Naive thymus-derived CD8-positive, alpha-beta T cell (primary cell): ENCODE data around the gene CABP7. TPM values are rescaled to one million over a fixed set of nuclear protein-coding genes. Genes with fewer than 3 reads are reported as not detected.

Experiments used
- ATAC-seq, 2 donors: fragments of 150-1000 bp; cut with Tn5 transposase in 1 of 2; sonication (Bioruptor Pico), chemical (Tn5 transposase) in 1 of 2; 1 replicate in 1 of 2; 2 replicates in 1 of 2; pipeline ENCODE4 v1.10.0; 2021; ENCODE audit warnings: mild to moderate bottlenecking in 2 of 2, moderate library complexity in 2 of 2
- POLR2A ChIA-PET: fragments of 350-600 bp; sonication (Branson Sonifier 250); formaldehyde crosslinking; loops from one replicate; lab custom pipeline; 2021; ENCODE audit warnings: antibody characterized with exemption; lab: Charles Lee
- DNase-seq, 10 donors: peaks; one replicate each; pipeline versions ENCODE4 v3.0.0 to v3.0.0-alpha.2; 2020 to 2022
- H3K27ac Mint-ChIP-seq, 10 donors: one replicate each; pipeline ENCODE4 v1.8.0; 2020 to 2022; ENCODE audit warnings: mild to moderate bottlenecking in 10 of 10, mixed read lengths in 10 of 10, moderate library complexity in 4 of 10, inconsistent platforms in 1 of 10
- H3K27me3 Mint-ChIP-seq, 5 donors: one replicate each; pipeline ENCODE4 v1.8.0; 2021 to 2022; ENCODE audit warnings: mixed read lengths in 5 of 5
- H3K36me3 Mint-ChIP-seq, 3 donors: one replicate each; pipeline ENCODE4 v1.8.0; 2020 to 2022; ENCODE audit warnings: mixed read lengths in 3 of 3, mild to moderate bottlenecking in 2 of 3, inconsistent platforms in 1 of 3
- H3K4me1 Mint-ChIP-seq, 4 donors: one replicate each; pipeline ENCODE4 v1.8.0; 2021 to 2022; ENCODE audit warnings: mixed read lengths in 4 of 4
- H3K4me3 Mint-ChIP-seq, 10 donors: one replicate each; pipeline ENCODE4 v1.8.0; 2020 to 2022; ENCODE audit warnings: mild to moderate bottlenecking in 10 of 10, mixed read lengths in 10 of 10, moderate library complexity in 6 of 10, inconsistent platforms in 1 of 10
- H3K9me3 Mint-ChIP-seq, 9 donors: one replicate each; pipeline ENCODE4 v1.8.0; 2020 to 2022; ENCODE audit warnings: mixed read lengths in 9 of 9, mild to moderate bottlenecking in 3 of 9, inconsistent platforms in 1 of 9, moderate library complexity in 1 of 9
- polyA plus RNA-seq, 3 donors: library from polyadenylated mRNA; unstranded; fragments of 300-500 nt; fragmentation: Illumina TruSeq; gene quantifications; one replicate each; pipeline ENCODE4 v1.2.3, GENCODE V29; 2021
- total RNA-seq, 8 experiments: library from RNA in 2 of 8; stranded (reverse) in 2 of 8; gene quantifications; one replicate each; pipeline ENCODE4 v1.2.3 and lab custom pipeline; 2021 to 2026

Gene CABP7
- total and polyA plus RNA-seq, 5 experiments from 2014 or later: 0.06 to 0.11 (median 0.08) TPM; not detected in 1

DNA sequence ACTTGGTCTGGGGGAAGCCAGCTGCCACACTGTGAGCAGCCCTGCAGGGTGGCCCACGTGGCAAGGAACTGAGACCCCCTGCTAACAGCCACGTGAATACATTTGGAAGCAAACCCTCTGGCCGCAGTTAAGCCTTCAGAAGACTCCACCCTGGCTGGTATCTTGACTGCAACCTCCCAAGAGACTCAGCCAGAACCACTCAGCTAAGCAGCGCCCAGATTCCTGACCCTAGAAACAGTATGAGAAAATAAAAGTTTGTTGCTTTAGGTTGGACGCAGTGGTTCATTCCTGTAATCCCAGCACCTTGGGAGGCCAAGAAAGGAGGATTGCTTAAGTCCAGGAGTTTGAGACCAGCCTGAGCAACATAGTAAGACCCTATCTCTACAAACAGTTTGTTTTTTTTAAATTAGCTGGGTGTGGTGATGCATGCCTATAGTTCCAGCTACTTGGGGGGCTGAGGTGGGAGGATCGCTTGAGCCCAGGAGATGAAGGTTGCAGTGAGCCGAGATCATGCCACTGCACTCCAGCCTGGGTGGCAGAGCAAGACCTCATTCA lies 38.3 kb downstream of the CABP7 start:
- Mint-ChIP-seq H3K36me3 (peaks cover 0 to 8% (median 0%) of the 10 kb centered on the region in 3 donors), H3K27ac (peak overlapping the region in 1 of 10 donors; percentile 24), H3K4me3 (no peak overlapping the region), H3K9me3 (no peaks in the 10 kb centered on the region), H3K4me1 (peaks cover 0 to 13% (median 6%) of the 10 kb centered on the region in 4 donors), H3K27me3 (no peaks in the 10 kb centered on the region)
- no peak for ATAC-seq
- DNase-seq: no peak
- POLR2A ChIA-PET: interaction anchor here (1.2 kb wide), 1 partner anchor 15 kb away, joined by 3 read pairs; no protein-coding TSS in a partner anchor

DNA sequence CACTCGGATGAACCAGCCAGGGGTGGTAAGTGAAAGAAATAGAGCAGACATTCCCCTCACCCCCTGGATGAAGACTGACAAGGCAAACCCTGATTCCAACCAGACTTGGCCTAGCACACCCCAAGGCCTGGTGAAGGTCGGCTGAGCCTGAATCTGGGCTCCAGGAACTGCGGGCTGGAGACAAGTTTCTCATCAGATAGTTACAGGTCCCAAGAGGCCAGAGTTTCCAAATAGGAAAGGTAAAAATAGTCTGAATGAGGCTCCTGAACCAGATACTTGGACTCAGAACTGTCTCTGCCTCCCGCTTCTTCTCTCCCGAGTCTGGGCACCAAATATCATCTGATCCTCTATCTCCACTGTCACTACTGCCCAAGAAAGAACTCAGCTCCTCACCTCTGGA lies 39.2 kb downstream of the CABP7 start:
- no peak overlapping the region for H3K4me3 Mint-ChIP-seq
- ATAC-seq (no peak), DNase-seq (no peak)
- peaks cover 0 to 13% (median 6%) of the 10 kb centered on the region in 4 donors for H3K4me1 Mint-ChIP-seq
- peak overlapping the region in 2 of 10 donors; percentile 0 to 44 for H3K27ac Mint-ChIP-seq
- no peaks in the 10 kb centered on the region for H3K9me3 Mint-ChIP-seq
- peaks cover 0 to 8% (median 0%) of the 10 kb centered on the region in 3 donors for H3K36me3 Mint-ChIP-seq
- no peaks in the 10 kb centered on the region for H3K27me3 Mint-ChIP-seq
- POLR2A ChIA-PET: no interaction called here

DNA sequence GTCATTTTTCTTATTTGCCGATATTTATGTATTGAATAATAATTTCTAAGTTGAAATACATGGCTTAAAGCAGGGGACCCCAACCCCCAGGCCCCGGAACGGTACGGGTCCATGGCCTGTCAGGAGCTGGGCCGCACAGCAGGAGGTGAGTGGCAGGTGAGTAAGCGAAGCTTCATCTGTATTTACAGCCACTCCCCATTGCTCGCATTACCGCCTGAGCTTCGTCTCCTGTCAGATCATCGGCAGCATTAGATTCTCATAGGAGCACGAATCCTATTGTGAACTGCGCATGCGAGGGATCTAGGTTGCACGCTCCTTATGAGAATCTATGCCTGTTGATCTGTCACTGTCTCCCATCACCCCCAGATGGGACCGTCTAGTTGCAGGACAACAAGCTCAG lies 42.5 kb downstream of the CABP7 start:
- no peak overlapping the region for H3K27ac Mint-ChIP-seq
- peaks cover 15 to 30% (median 27%) of the 10 kb centered on the region in 4 donors for H3K4me1 Mint-ChIP-seq
- DNase-seq (no peak), ATAC-seq (no peak)
- H3K9me3 Mint-ChIP-seq: no peaks in the 10 kb centered on the region
- POLR2A ChIA-PET: no interaction called here
- no peak overlapping the region for H3K4me3 Mint-ChIP-seq
- no peaks in the 10 kb centered on the region for H3K27me3 Mint-ChIP-seq
- peaks cover 0 to 3% (median 0%) of the 10 kb centered on the region in 3 donors for H3K36me3 Mint-ChIP-seq

DNA sequence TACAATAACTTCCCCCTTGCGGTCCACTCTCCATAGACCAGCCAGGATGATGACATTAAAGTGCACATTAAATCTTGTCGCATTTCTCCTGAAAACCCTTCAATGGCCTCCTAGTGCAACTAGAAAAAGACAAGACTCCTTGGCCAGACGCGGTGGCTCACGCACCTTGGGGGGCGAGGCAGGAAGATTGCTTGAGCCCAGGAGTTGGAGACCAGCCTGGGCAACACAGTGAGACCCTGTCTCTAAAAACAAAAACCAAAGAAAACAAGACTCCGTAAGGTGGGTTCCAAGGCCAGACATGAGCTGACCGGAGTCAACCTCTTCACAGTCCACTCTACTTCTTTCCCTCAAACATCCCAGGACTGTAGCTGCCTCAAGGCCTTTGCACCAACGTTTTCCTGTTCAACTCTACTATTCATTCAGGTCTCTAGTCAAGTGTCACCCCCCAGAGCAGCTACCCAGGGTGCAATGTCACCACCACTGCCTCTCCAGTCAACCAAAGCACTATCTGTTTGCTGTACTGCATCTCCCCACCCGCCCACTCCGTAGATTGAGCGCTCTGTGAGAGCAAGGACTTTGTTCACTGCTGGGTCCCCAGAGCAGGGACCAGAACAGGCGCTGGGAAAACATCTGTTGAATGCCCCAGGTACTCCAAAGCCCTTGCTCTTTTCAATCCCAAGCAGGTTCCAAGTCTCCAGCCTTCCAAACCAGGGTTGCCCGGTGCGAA lies 46.3 kb downstream of the CABP7 start:
- POLR2A ChIA-PET: interaction anchor here (0.7 to 1.6 kb wide), 5 partner anchors 22 to 1156 kb away, joined by 3 to 8 read pairs (median 3); partner anchors contain the start of genes ASCC2, PES1 and THOC5
- Mint-ChIP-seq H3K4me3 (peak overlapping the region; percentile 83 to 100 (median 99)), H3K27ac (peak overlapping the region; percentile 95 to 99 (median 98)), H3K4me1 (peaks cover 22 to 48% (median 47%) of the 10 kb centered on the region in 4 donors), H3K36me3 (peaks cover 0 to 23% (median 4%) of the 10 kb centered on the region in 3 donors), H3K27me3 (no peaks in the 10 kb centered on the region), H3K9me3 (no peaks in the 10 kb centered on the region)
- ATAC-seq: peak; percentile 4 to 21
- peak in 5 of 10 donors; percentile 3 to 27 (median 19) for DNase-seq

DNA sequence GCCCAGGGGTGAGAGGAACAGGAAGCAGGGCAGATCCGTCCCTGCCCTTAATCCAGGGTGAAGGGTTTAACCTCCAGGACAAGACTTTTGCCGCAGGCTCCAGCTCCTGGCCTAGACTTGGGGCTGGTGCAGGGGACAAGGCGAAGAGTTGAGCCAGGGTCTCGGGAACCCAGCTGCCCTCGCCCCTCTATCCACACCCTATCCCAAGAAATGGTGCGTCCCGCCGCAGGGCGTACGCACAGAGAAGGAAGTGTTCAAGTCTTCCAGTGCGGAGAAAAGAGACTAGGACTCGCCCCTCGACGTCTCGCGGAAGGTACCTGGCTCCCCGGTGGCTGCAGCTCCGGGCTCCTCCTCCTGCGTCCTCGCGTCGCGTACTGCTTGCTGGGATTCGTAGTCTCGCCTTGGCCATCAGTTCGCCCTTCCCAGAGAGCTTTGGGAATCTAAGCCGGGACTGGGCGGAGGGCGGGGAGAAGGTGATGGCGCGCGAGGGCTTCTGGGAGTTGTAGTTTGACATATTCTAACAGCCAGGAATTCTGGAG lies 46.9 kb downstream of the CABP7 start, which contains the start of gene ZMAT5:
Gene ZMAT5 (minus strand): TSS at position 376 of the 539 bp plus-strand sequence. CDS start 18,463 bp downstream, outside the sequence.
- Mint-ChIP-seq H3K4me3 (peak within 1 kb of the TSS; percentile 83 to 100 (median 99)), H3K27me3 (no peaks in the 10 kb centered on the region), H3K36me3 (peaks cover 0 to 24% (median 5%) of the 10 kb centered on the region in 3 donors), H3K4me1 (peaks cover 22 to 48% (median 47%) of the 10 kb centered on the region in 4 donors), H3K9me3 (no peaks in the 10 kb centered on the region), H3K27ac (peak within 1 kb of the TSS; percentile 95 to 99 (median 98))
- ATAC-seq: peak; percentile 96
- peak in 9 of 10 donors; percentile 79 to 97 (median 91) for DNase-seq
- POLR2A ChIA-PET: interaction anchor here (0.7 to 1.6 kb wide), 5 partner anchors 23 to 1155 kb away, joined by 3 to 8 read pairs (median 3); partner anchors contain the start of genes ASCC2, PES1 and THOC5

DNA sequence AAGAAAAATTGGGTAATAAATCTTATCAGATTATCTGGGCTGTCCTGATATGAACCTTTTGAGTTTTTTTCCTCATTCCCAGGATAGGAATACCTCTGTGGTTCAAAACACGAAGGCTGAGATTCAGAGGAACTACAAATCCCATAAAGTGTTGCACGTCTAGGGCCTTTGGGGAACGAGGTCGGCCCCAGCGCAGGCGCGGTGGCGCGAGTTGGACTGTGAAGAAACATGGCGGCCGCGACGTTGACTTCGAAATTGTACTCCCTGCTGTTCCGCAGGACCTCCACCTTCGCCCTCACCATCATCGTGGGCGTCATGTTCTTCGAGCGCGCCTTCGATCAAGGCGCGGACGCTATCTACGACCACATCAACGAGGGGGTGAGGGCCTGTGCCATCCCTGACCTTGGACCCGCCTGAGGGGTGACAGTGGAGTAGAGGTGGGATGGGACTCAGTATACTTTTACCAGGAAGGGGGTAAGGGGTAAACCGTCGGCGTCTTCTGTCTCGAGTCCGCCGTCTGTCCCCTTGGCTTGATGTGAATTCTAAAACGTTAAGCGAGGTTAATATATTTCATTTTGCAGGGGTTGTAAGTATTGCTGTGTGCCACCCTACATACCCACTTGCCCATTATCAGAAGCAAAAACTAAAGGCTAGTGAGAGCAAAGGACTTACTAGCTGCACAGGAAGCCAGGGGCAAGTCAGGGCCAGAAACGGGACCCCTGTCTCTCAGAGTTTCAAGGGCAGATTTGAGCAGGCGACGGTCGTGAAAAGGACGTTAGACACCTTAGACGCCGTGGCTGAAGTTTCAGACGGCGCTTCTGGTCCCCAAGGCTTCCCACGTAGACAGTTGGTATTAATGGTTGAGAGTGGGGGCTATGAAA lies 47.6 kb downstream of the CABP7 start, which contains the start of gene UQCR10:
Gene UQCR10 (plus strand): TSS at position 199 of the 881 bp plus-strand sequence. CDS start 30 bp downstream, at position 229.
- peaks cover 22 to 48% (median 47%) of the 10 kb centered on the region in 4 donors for H3K4me1 Mint-ChIP-seq
- POLR2A ChIA-PET: interaction anchor here (0.7 to 1.6 kb wide), 4 partner anchors 71 to 1155 kb away, joined by 3 to 8 read pairs (median 4); partner anchors contain the start of genes ASCC2, PES1 and THOC5
- peak within 1 kb of the TSS; percentile 83 to 100 (median 99) for H3K4me3 Mint-ChIP-seq

DNA sequence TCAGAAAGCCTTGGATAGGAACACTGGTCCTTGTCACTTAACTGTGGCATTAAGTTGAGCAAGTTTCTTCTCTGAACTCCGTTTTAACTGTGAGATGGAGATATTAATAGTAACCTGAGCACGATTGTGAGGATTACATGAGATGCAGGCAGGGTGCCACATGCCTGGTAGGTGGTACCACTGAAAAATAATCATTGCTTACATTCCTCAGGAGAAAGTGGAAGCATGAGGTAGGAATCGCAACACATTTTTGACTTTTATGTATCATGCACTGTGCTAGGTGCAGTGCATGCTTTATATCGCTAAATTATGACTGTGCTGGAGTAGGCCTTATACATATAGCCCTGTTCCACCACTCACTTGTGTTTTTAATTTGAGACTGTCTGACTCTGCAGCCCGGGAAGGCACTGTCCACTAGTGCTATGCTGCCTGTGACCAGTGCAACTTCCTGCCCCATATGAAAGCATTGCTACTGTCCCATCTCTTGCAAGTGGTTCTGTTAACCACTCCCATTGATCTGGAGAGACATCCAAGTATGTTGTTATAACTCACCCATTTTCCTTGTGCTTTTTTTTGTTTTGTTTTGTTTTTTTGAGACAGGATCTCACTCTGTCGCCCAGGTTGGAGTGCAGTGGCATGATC lies 48.4 kb downstream of the CABP7 start:
- POLR2A ChIA-PET: interaction anchor here (0.7 kb wide), 1 partner anchor 46 kb away, joined by 3 read pairs; no protein-coding TSS in a partner anchor
- Mint-ChIP-seq H3K36me3 (peaks cover 0 to 28% (median 5%) of the 10 kb centered on the region in 3 donors), H3K9me3 (no peaks in the 10 kb centered on the region), H3K27me3 (no peaks in the 10 kb centered on the region), H3K27ac (peak overlapping the region; percentile 95 to 99 (median 98)), H3K4me3 (peak overlapping the region; percentile 83 to 100 (median 99)), H3K4me1 (peaks cover 22 to 48% (median 47%) of the 10 kb centered on the region in 4 donors)
- DNase-seq (no peak), ATAC-seq (no peak)

More for the DNA sequence above, 47.6 kb downstream of the CABP7 start, which contains the start of gene UQCR10:
- Mint-ChIP-seq H3K27ac (peak within 1 kb of the TSS; percentile 95 to 99 (median 98)), H3K36me3 (peaks cover 0 to 28% (median 5%) of the 10 kb centered on the region in 3 donors), H3K9me3 (no peaks in the 10 kb centered on the region), H3K27me3 (no peaks in the 10 kb centered on the region)
- DNase-seq (peak; percentile 86 to 97 (median 92)), ATAC-seq (peak; percentile 82 to 83)

DNA sequence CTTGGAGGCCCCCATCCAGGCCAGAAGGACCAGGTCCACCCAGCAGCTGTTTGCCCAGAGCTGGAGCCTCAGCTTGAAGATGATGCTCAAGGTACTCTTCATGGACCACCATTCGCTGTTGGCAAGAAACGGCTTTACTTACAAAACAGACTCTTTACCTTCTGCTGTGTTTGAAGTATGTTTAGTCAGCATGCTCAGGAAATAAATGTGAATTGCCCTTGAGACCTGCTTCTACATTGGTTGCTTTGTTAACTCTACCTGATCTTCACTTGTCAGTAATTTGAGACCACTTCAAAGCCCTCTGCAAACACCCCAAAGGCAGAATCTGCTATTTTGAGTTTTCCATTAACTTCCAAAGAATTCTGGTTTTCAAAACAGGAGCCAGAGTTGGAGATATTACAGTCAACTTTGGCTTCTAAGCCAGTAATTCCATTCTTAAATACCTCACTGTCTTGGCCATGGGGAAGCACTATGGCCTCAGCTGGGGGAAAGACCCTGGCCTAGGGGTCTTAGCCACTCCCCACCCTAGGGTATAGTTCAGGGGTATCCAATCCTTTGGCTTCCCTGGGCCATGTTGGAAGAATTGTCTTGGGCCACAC lies 50.0 kb downstream of the CABP7 start:
- Mint-ChIP-seq H3K27ac (peak overlapping the region in 1 of 10 donors; percentile 33), H3K9me3 (no peaks in the 10 kb centered on the region), H3K36me3 (peaks cover 0 to 28% (median 5%) of the 10 kb centered on the region in 3 donors), H3K4me3 (peak overlapping the region in 3 of 10 donors; percentile 6 to 10 (median 8)), H3K27me3 (no peaks in the 10 kb centered on the region), H3K4me1 (peaks cover 22 to 44% (median 40%) of the 10 kb centered on the region in 4 donors)
- POLR2A ChIA-PET: interaction anchor here (0.6 to 0.7 kb wide), 2 partner anchors 115 to 259 kb away, joined by 3 to 6 read pairs; no protein-coding TSS in a partner anchor
- DNase-seq (no peak), ATAC-seq (no peak)

DNA sequence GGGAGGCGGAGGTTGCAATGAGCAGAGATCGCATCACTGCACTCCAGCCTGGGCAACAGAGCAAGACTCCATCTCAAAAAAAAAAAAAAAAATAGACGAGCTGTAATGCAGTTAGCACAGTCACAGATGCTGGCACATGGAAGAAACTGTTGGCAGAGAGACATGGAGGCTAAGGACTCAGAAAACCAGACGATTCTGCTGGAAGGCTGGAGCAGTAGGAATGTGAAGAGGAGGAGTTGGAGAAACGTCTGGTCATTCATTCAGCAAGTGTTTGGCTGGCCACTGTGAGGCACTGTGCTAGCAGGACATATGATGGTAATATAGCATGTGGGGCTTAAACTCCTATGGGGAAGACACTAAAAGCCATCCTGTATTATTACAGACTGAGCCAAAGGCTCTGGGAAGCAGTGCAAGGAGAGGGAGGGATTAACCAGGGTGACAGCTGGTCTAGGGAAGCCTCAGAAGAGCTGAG lies 52.4 kb downstream of the CABP7 start:
- Mint-ChIP-seq H3K9me3 (no peaks in the 10 kb centered on the region), H3K27ac (peak overlapping the region in 2 of 10 donors; percentile 34 to 75), H3K27me3 (no peaks in the 10 kb centered on the region), H3K4me3 (no peak overlapping the region), H3K36me3 (peaks cover 0 to 28% (median 5%) of the 10 kb centered on the region in 3 donors), H3K4me1 (peaks cover 10 to 22% (median 20%) of the 10 kb centered on the region in 4 donors)
- ATAC-seq: no peak
- POLR2A ChIA-PET: no interaction called here
- DNase-seq: no peak

DNA sequence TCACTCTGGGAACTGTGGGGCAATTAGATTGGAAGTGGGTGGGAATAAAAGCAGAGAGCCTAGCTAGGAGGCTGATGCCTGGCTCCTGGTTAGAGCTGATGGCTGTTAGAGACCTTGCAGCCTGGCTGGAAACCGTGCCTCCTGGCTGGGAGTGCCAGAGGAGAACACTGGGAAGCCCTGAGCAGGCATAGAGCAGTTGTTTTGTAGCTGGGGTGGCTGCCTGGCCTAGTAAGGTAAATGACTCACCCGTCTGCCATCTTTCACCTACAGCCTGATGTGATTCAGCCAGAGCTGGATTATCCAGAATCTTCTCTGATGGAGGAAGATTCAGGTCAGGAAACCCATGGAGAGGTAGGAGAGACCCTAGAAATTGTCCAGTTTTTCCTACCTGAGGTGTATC lies 53.4 kb downstream of the CABP7 start:
- H3K9me3 Mint-ChIP-seq: no peaks in the 10 kb centered on the region
- POLR2A ChIA-PET: interaction anchor here (0.7 kb wide), 1 partner anchor 61 kb away, joined by 3 read pairs; no protein-coding TSS in a partner anchor
- H3K27me3 Mint-ChIP-seq: peaks cover 0 to 2% (median 0%) of the 10 kb centered on the region in 5 donors
- no peak overlapping the region for H3K4me3 Mint-ChIP-seq
- H3K4me1 Mint-ChIP-seq: peaks cover 3 to 11% (median 10%) of the 10 kb centered on the region in 4 donors
- H3K27ac Mint-ChIP-seq: peak overlapping the region in 1 of 10 donors; percentile 43
- DNase-seq: no peak
- peaks cover 0 to 27% (median 5%) of the 10 kb centered on the region in 3 donors for H3K36me3 Mint-ChIP-seq
- no peak for ATAC-seq
